ENCODE results near the gene GABRB2.

Gene GABRB2

GRCh38 chr5:161467703-161468102, 78.8 kb downstream of the GABRB2 start:
- no peak for DNase-seq

- no peak for DNase-seq
Observed at GRCh38 chr5:161460741-161461140, 85.8 kb downstream of the GABRB2 start.

GRCh38 chr5:161446655-161447054, 99.9 kb downstream of the GABRB2 start:
- peak; percentile 2 for DNase-seq

- no peak for DNase-seq
Observed at GRCh38 chr5:161442471-161442870, 104.1 kb downstream of the GABRB2 start.

GRCh38 chr5:161432798-161433197, 113.7 kb downstream of the GABRB2 start:
- DNase-seq, result peak; percentile 37

GRCh38 chr5:161431963-161432362, 114.6 kb downstream of the GABRB2 start:
- DNase-seq, result no peak

GRCh38 chr5:161421067-161421466, 125.5 kb downstream of the GABRB2 start:
- DNase-seq, result no peak

- DNase-seq, result no peak
Observed at GRCh38 chr5:161420521-161420920, 126.0 kb downstream of the GABRB2 start.

- DNase-seq, result no peak
Observed at GRCh38 chr5:161414896-161415295, 131.6 kb downstream of the GABRB2 start.

- no peak for DNase-seq
Observed at GRCh38 chr5:161414037-161414436, 132.5 kb downstream of the GABRB2 start.

GRCh38 chr5:161412792-161413191, 133.7 kb downstream of the GABRB2 start:
- no peak for DNase-seq

- DNase-seq, result no peak
Observed at GRCh38 chr5:161411156-161411555, 135.4 kb downstream of the GABRB2 start.

- DNase-seq, result no peak
Observed at GRCh38 chr5:161410640-161411039, 135.9 kb downstream of the GABRB2 start.

- DNase-seq, result no peak
Observed at GRCh38 chr5:161409471-161409870, 137.1 kb downstream of the GABRB2 start.

GRCh38 chr5:161406880-161407279, 139.6 kb downstream of the GABRB2 start:
- DNase-seq, result peak; percentile 4

- DNase-seq, result no peak
Observed at GRCh38 chr5:161403996-161404395, 142.5 kb downstream of the GABRB2 start.

GRCh38 chr5:161403121-161403520, 143.4 kb downstream of the GABRB2 start:
- DNase-seq, result no peak

GRCh38 chr5:161400583-161400982, 145.9 kb downstream of the GABRB2 start:
- DNase-seq, result no peak

- no peak for DNase-seq
Observed at GRCh38 chr5:161399996-161400562, 146.4 kb downstream of the GABRB2 start.

- no peak for DNase-seq
Observed at GRCh38 chr5:161397448-161397847, 149.1 kb downstream of the GABRB2 start.

- DNase-seq, result no peak
Observed at GRCh38 chr5:161396171-161396570, 150.4 kb downstream of the GABRB2 start.

- DNase-seq, result no peak
Observed at GRCh38 chr5:161391724-161392123, 154.8 kb downstream of the GABRB2 start.

GRCh38 chr5:161391016-161391415, 155.5 kb downstream of the GABRB2 start:
- DNase-seq, result no peak

- DNase-seq, result no peak
Observed at GRCh38 chr5:161387121-161387520, 159.4 kb downstream of the GABRB2 start.

- no peak for DNase-seq
Observed at GRCh38 chr5:161385027-161385426, 161.5 kb downstream of the GABRB2 start.

- no peak for DNase-seq
Observed at GRCh38 chr5:161382685-161383084, 163.8 kb downstream of the GABRB2 start.

All from fibroblast of skin of right quadriceps (primary cell).